ENCODE measurements around the gene METRNL. TPM values are rescaled to one million over a fixed set of nuclear protein-coding genes. Genes with fewer than 3 reads are reported as not detected.

Gene METRNL
- total RNA-seq, 1 donor from 2014 or later, result 151 TPM

GRCh38 chr17:83078378-83079351 lies 744 bp upstream of the METRNL start:
- DNase-seq (ENCODE audit: low spot score), result no peak

DNA sequence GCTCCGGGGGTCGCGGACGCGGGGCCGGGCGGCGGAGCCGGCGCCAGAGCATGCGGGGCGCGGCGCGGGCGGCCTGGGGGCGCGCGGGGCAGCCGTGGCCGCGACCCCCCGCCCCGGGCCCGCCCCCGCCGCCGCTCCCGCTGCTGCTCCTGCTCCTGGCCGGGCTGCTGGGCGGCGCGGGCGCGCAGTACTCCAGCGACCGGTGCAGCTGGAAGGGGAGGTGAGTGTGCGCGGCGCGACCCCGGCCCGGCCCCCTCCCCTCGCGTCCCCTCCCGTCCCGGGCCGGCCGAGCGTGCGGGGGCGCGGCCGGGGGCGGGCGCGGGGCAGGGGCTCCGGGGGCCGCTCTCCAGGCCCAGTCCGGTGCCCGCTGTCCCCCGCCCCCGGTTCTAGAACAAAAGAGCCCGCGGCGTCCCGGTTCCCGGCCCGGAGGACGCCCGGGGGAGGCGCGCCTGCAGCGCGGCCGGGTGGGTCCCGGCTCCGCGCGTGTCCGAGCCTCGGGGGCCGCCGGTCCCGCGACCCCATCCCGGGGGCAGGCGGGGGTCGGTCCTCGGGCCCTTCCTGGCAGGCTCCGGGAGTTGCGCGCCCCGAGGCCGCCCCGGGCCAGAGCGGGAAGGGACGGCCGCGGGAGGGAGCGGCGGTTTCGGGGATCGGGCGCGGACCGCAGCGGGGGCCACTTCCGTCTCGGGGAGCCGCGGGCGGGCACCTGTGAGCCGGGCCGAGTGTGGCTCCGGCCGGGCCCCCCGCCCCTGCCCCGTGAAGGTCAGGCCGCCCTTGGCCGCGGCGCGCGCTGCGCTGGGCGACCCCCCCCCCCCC lies 563 bp downstream of the METRNL start:
- DNase-seq (ENCODE audit: low spot score), result no peak

DNA sequence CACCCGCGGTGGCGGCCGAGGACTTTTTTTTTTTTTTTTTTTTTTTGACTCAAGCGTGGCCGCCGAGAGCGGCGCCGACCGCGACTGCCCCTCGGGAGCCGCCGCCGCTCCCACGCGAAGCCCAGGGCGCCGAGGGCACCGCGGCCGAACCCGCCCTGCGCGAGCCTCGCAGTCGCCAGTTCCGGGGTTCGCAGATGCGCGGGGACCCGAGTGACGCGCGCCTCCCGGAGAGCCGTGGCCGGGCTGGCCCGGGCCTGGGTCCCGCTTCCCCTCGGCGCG lies 1.1 kb downstream of the METRNL start:
- DNase-seq (ENCODE audit: low spot score), result no peak

GRCh38 chr17:83080858-83081683 lies 1.7 kb downstream of the METRNL start:
- no peak for DNase-seq (ENCODE audit: low spot score)

GRCh38 chr17:83081684-83082201 lies 2.3 kb downstream of the METRNL start:
- DNase-seq (ENCODE audit: low spot score), result no peak

DNA sequence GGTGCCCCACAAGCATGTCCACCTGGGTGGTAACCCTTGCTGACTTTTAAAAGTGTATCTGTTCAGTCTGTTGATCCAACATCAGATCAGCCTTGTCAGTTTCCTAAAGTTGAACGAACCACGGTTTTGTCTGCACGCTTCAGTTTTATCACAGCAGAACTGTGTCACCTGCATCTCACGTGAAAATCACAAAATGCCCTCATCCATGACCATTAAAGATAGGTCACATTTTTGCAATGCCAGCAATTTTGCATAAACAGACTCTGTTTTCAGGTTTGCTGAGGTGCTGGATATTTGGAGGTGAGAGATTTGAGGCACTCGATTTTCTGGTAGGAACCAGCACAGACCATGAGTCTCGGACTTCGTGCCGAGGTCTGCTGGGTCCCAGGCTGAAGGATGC lies 3.0 kb downstream of the METRNL start:
- DNase-seq (ENCODE audit: low spot score), result no peak

DNA sequence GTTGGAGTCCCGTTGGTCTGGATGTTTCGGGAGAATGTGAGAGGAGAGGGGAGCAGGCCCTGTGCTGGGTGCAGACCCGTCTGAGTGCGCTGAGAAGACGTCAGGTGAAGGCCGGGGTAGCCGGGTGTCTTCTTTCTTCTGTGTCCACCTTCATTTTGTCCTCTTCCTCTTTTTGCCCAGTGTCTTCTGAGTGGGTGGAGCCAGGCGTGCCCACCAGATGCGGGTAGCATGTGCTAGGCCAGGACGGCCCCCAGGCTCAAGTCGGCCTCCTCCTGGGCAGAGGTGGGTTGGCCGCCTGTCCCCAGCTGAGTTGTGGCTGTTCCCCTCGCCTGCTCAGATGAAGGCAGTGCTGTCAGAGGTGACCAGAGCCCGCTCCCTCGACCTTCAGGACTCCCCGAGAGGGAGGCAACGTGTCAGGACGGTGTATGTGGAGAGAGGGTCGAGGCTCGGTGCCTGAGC lies 3.5 kb downstream of the METRNL start:
- no peak for DNase-seq (ENCODE audit: low spot score)

DNA sequence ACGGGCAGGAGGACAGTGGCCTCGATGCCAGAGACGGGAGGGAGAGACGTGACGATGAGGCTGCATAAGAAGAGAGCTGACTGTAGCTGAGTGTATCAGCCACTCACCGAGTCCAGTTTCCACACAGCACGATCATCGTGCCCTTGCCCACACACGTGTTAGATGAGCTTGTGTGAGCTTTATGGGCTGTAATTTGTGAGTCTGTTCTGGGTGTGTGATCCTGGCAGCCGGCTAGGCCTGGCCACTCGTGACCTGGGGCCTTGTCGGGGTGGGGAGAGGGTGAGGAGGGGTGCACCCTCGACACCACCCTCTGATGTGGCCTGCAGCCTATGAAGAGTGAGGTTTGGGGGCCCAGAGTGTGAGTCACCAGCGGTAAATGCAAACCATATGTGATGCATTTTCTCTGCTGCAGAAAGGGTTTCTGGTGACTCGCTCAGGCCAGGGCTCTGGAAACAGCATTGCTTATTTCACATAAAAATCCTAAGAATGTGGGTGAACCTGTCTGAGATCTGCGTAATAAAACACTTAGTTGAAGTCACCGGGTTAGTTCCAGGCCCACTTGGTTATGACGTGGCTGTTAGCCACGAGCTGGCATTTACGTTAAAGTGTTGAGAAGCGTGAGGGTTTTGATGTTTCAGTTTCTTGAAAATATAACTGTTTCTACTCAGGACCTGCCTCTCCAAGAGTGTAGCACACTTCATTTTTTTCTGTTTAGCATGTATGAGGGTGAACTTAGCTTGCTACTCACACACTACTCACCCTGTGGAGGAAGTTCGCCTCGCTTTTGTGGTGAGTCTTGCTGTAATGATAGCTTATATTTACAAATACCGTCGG lies 4.2 kb downstream of the METRNL start:
- no peak for DNase-seq (ENCODE audit: low spot score)

DNA sequence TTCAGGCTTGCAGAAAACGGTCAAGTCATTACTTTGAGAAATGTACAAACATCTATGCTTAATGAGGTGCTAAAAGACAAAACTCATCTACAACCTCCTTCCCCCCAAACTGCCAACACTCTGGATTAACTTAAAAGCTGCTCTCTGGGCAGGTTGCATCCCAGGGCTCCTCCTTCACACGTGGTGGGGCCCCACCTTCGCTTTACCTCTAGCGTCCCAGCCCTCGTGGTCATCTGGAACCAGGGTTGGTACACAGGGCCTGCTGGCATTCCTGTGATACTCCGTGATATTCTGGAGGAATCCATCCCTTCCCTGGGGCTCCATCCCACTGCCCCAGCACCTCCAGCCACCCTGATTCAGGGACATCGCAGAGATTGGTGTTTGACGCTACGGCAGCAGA lies 4.8 kb downstream of the METRNL start:
- no peak for DNase-seq (ENCODE audit: low spot score)

DNA sequence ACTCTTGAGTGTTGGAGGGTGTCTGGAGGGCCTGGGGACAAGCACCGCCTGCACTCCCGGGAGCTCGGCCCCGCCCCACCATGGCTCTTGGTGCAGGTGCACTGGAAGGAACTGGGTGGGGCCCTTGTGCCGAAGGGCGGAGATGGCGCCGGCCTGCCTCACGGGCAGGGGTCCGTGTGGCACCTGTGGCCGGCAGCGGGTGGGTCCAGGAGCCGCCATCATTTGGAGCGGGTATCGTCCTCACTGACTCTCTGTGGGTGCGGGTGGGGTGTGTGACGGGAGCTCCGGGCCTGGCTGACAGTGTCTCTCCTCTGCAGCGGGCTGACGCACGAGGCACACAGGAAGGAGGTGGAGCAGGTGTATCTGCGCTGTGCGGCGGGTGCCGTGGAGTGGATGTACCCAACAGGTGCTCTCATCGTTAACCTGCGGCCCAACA lies 5.2 kb downstream of the METRNL start:
- DNase-seq (ENCODE audit: low spot score), result no peak

DNA sequence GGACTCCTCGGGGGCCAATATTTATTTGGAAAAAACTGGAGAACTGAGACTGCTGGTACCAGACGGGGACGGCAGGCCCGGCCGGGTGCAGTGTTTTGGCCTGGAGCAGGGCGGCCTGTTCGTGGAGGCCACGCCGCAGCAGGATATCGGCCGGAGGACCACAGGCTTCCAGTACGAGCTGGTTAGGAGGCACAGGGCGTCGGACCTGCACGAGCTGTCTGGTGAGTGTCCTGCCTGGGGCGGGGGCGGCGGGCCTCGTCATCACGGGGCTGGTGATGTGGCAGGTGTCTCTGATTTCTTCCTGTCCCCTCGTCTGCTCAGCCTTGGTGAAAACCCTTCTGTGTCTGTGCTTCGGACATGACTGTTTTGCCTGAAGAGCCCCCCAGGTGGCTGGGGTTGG lies 5.7 kb downstream of the METRNL start:
- DNase-seq (ENCODE audit: low spot score), result no peak

GRCh38 chr17:83085526-83086198 lies 6.3 kb downstream of the METRNL start:
- no peak for DNase-seq (ENCODE audit: low spot score)

GRCh38 chr17:83086199-83086880 lies 6.9 kb downstream of the METRNL start:
- DNase-seq (ENCODE audit: low spot score), result no peak

GRCh38 chr17:83086907-83087787 lies 7.7 kb downstream of the METRNL start:
- DNase-seq (ENCODE audit: low spot score), result no peak

DNA sequence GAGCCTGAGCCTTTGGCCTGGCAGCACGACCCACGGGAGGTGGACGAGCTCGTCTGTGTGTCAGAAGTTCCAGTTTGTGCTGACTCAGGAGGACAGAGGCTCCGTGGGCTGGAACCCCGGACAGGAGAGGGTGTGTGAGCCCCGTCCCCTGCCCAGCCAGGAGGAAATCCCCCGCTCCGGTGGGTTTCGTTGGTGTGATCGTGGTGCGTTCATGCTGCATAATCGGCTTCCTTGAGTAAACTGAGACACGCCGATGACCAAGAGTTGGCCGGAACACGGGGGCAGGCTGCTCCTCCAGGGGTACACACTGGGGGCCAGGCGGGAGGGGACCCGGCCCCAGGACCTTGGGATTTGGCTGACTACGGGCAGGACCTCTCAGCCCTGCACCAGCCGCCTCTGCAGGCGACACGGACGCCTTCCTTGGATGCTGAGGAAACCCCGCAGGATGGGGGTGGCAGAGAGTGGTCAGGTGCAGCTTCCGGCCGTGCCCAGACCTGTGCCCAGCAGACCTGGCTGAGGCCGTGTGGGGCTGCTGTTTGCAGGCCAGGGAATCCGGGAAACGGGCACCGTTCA lies 8.5 kb downstream of the METRNL start:
- DNase-seq (ENCODE audit: low spot score), result no peak

- no peak for DNase-seq (ENCODE audit: low spot score)
Measured at GRCh38 chr17:83088451-83088850, 9.0 kb downstream of the METRNL start.

DNA sequence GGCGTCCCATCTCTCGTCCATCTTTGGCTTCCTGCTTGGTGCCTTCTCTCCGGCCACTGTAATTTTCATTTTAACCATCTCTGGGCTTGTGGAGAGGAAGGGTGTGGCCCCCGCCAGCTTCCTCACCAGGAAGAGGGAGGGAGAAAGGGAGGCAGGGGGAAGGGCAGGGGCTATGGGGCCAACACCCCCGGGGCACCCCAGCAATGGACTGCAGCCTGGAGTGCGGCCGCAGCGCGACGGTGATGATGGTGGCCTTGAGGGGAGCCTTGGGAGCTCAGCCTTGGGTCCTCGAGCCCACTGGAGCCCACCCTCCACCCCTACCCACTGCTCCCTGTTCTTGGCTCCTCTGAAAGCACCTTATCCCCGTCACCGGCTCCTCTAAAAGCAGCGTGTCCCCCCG lies 9.5 kb downstream of the METRNL start:
- DNase-seq (ENCODE audit: low spot score), result no peak
